HL-60 (cell line): ENCODE data around the gene FOXC2.

Experiments
- DNase-seq, 2 experiments: peaks; one replicate each; pipeline ENCODE4 v3.0.0-alpha.2; 2010 to 2020; ENCODE audit warnings: low read depth in 1 of 2, low spot score in 1 of 2
- H3K27ac ChIP-seq: fragments of 250-450 bp; sonication (Bioruptor Pico); replicated peaks from 2 replicates; pipeline ENCODE4 v1.5.1; 2020; ENCODE audit warnings: mild to moderate bottlenecking, moderate library complexity
- H3K27me3 ChIP-seq: fragments of 250-450 bp; sonication (Bioruptor Pico); 2 replicates; pipeline ENCODE4 v1.5.1; 2021; ENCODE audit warnings: mild to moderate bottlenecking, moderate library complexity; ENCODE audit not compliant: insufficient read depth, poor library complexity, severe bottlenecking
- H3K4me3 ChIP-seq: replicated peaks from 2 replicates; pipeline ENCODE4 v1.5.1; 2011; ENCODE audit warnings: mild to moderate bottlenecking, control low read depth, low read length; ENCODE audit not compliant: insufficient read depth
- CTCF ChIP-seq: IDR thresholded peaks from one replicate; pipeline ENCODE4 v1.5.1; 2011; ENCODE audit warnings: low read length, control low read depth, inconsistent platforms; ENCODE audit not compliant: insufficient read depth
- GABPA ChIP-seq: IDR thresholded peaks from 2 replicates; pipeline ENCODE4 v1.6.1; 2012; ENCODE audit warnings: low read depth
- POLR2AphosphoS5 ChIP-seq: IDR thresholded peaks from 2 replicates; pipeline ENCODE4 v1.6.1; 2012; ENCODE audit warnings: low read depth
- REST ChIP-seq: IDR thresholded peaks from 2 replicates; pipeline ENCODE4 v1.6.1; 2012; ENCODE audit warnings: low read depth; ENCODE audit not compliant: insufficient replicate concordance
- SPI1 ChIP-seq: IDR thresholded peaks from 2 replicates; pipeline ENCODE4 v1.6.1; 2012; ENCODE audit warnings: low read depth, mild to moderate bottlenecking, borderline replicate concordance

Gene FOXC2

GRCh38 chr16:86572041-86572521 lies 5.5 kb downstream of the FOXC2 start:
- no peak for TF ChIP-seq CTCF
- TF ChIP-seq POLR2AphosphoS5 = no peak
- TF ChIP-seq SPI1 = no peak
- TF ChIP-seq GABPA = no peak
- no peak for TF ChIP-seq REST
- no peak overlapping the region for H3K27ac ChIP-seq
- DNase-seq = no peak
- H3K27me3 ChIP-seq = peaks cover 6% of the 10 kb centered on the region
- H3K4me3 ChIP-seq = no peak overlapping the region

- H3K27ac ChIP-seq = no peak overlapping the region
- DNase-seq = no peak
- H3K27me3 ChIP-seq = peaks cover 5% of the 10 kb centered on the region
- H3K4me3 ChIP-seq = no peak overlapping the region
- TF ChIP-seq POLR2AphosphoS5 = no peak
- TF ChIP-seq GABPA = no peak
- TF ChIP-seq CTCF = no peak
- TF ChIP-seq SPI1 = no peak
- TF ChIP-seq REST = no peak
Observed at GRCh38 chr16:86572606-86573005, 6.0 kb downstream of the FOXC2 start.

GRCh38 chr16:86573215-86573614 lies 6.6 kb downstream of the FOXC2 start:
- Histone ChIP-seq H3K27me3 (peaks cover 5% of the 10 kb centered on the region), H3K4me3 (no peak overlapping the region), H3K27ac (no peak overlapping the region)
- TF ChIP-seq GABPA (no peak), REST (no peak), SPI1 (no peak), POLR2AphosphoS5 (no peak), CTCF (no peak)
- DNase-seq = no peak
